CD4-positive, alpha-beta memory T cell (primary cell): ENCODE data around the gene PUSL1. TPM values are rescaled to one million over a fixed set of nuclear protein-coding genes. Genes with fewer than 3 reads are reported as not detected.
A peak's percentile ranks its signal among the peaks of the same experiment; 100 is the strongest.

Experiments
- CTCF ChIA-PET: fragments of 350-600 bp; sonication (Branson Sonifier 250); formaldehyde crosslinking; loops from one replicate; lab custom pipeline; 2021; ENCODE audit warnings: inconsistent platforms; ENCODE audit not compliant: partially characterized antibody; lab: Charles Lee
- POLR2A ChIA-PET: fragments of 350-600 bp; sonication (Branson Sonifier 250); formaldehyde crosslinking; loops from one replicate; lab custom pipeline; 2021; ENCODE audit not compliant: partially characterized antibody; lab: Charles Lee
- DNase-seq, 5 donors: peaks; one replicate each; pipeline versions ENCODE4 v3.0.0 to v3.0.0-alpha.2; 2020 to 2022; ENCODE audit warnings: mixed read lengths in 1 of 5
- H3K27ac ChIP-seq: one replicate; pipeline ENCODE4 v1.7.0; 2013; ENCODE audit warnings: low read depth, low read length
- H3K27me3 ChIP-seq: 2 replicates; pipeline ENCODE4 v1.7.0; 2013; ENCODE audit warnings: mild to moderate bottlenecking, low read length, moderate library complexity; ENCODE audit not compliant: insufficient read depth
- H3K36me3 ChIP-seq: 2 replicates; pipeline ENCODE4 v1.7.0; 2013; ENCODE audit warnings: mild to moderate bottlenecking, low read length, moderate library complexity; ENCODE audit not compliant: insufficient read depth
- H3K4me1 ChIP-seq: 2 replicates; pipeline ENCODE4 v1.7.0; 2013; ENCODE audit warnings: mild to moderate bottlenecking, low read length, moderate library complexity; ENCODE audit not compliant: insufficient read depth
- H3K4me3 ChIP-seq, 2 donors: one replicate each; pipeline ENCODE4 v1.7.0; 2013; ENCODE audit warnings: low read length in 2 of 2, mild to moderate bottlenecking in 1 of 2
- H3K9me3 ChIP-seq, 2 donors: one replicate each; pipeline ENCODE4 v1.7.0; 2013; ENCODE audit warnings: low read length in 2 of 2, control low read depth in 1 of 2; ENCODE audit not compliant: control insufficient read depth in 1 of 2
- H3K27ac Mint-ChIP-seq, 7 donors: one replicate each; pipeline ENCODE4 v1.8.0; 2020 to 2021; ENCODE audit warnings: mixed read lengths in 7 of 7, mild to moderate bottlenecking in 6 of 7, inconsistent platforms in 3 of 7, moderate library complexity in 3 of 7
- H3K27me3 Mint-ChIP-seq, 2 donors: one replicate each; pipeline ENCODE4 v1.8.0; 2020 to 2021; ENCODE audit warnings: mixed read lengths in 2 of 2
- H3K36me3 Mint-ChIP-seq, 2 donors: one replicate each; pipeline ENCODE4 v1.8.0; 2020 to 2021; ENCODE audit warnings: mixed read lengths in 2 of 2, inconsistent platforms in 1 of 2, mild to moderate bottlenecking in 1 of 2
- H3K4me1 Mint-ChIP-seq, 4 donors: one replicate each; pipeline ENCODE4 v1.8.0; 2020 to 2021; ENCODE audit warnings: mixed read lengths in 4 of 4, mild to moderate bottlenecking in 1 of 4
- H3K4me3 Mint-ChIP-seq, 8 donors: one replicate each; pipeline ENCODE4 v1.8.0; 2020 to 2021; ENCODE audit warnings: mixed read lengths in 8 of 8, mild to moderate bottlenecking in 7 of 8, moderate library complexity in 6 of 8, inconsistent platforms in 3 of 8
- H3K9me3 Mint-ChIP-seq, 8 donors: one replicate each; pipeline ENCODE4 v1.8.0; 2020 to 2021; ENCODE audit warnings: mixed read lengths in 8 of 8, mild to moderate bottlenecking in 5 of 8, inconsistent platforms in 3 of 8, moderate library complexity in 1 of 8
- intact Hi-C: fragments of 100-400 bp; cut with micrococcal nuclease; formaldehyde crosslinking; loops from one replicate; pipeline ENCODE4 v1.15.1; 2023
- polyA plus RNA-seq, 2 donors: library from polyadenylated mRNA; unstranded; fragments of 300-500 nt; fragmentation: Illumina TruSeq; gene quantifications; one replicate each; pipeline ENCODE4 v1.2.3, GENCODE V29; 2021
- total RNA-seq, 2 experiments: library from RNA; stranded (reverse); gene quantifications; one replicate each; pipeline ENCODE4 v1.2.3, GENCODE V29; 2021

The PUSL1 gene
- total and polyA plus RNA-seq, 4 experiments from 2014 or later = 15.4 to 27.9 (median 20.4) TPM

DNA sequence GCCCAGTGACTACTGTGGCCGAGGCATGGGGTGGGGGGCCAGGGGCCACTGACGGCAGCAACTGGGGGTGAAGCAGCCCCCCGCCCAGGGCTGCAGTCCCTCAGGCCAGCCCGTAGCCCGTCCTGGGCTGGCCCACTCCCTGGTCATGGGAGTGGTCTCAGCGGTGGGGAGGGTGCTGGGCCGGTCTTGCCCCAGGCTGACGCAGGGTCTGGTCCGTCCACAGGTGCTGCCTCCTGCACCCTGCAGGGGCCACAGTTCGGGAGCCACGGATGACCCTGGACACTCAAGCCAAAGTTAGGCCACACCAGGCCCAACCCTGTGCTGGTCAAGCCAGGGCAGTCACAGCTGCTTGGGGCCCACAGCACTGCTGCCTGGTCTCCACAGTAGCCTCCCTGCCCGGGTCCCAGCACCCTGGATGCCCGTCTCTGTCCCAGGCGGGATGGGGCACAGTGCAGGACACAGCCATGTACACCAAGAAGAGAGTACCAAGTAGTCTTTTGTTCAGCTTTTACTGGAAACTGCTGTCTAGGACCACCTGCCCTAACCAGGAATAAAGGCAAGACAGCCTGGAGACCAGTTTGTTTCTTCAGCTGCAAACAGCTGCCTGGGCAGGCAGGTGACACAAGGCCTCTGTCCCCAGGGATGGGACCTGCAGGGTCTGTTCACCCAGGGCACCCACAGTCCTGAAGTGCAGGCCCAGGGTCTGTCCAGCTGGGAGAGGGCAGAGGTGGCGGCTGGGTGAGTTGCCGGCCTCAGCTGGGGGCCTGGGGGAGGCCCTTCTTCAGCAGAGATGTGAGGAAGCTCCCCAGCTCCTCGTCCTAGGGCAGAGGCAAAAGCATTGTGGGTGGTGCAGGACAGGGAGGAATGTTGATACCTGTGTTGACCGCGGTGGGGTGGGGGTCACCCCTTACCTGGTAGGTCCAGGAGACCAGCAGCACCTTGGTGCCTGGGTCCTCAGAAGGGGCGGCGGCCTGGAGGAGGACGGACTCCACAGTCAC, 3.0 kb downstream of the PUSL1 start:
- Mint-ChIP-seq H3K4me3 (no peak overlapping the region), H3K4me1 (peaks cover 7 to 17% (median 13%) of the 10 kb centered on the region in 4 donors), H3K36me3 (peaks cover 0 to 23% of the 10 kb centered on the region in 2 donors), H3K27me3 (no peaks in the 10 kb centered on the region), H3K9me3 (no peaks in the 10 kb centered on the region), H3K27ac (peak overlapping the region in 1 of 7 donors; percentile 68)
- H3K27ac ChIP-seq = no peak overlapping the region
- ChIA-PET CTCF (no interaction called here), POLR2A (interaction anchor here (1.2 to 3.4 kb wide), 2 partner anchors 14 to 23 kb away, joined by 3 to 14 read pairs; no protein-coding TSS in a partner anchor)
- H3K27me3 ChIP-seq = no peaks in the 10 kb centered on the region
- no peaks in the 10 kb centered on the region for H3K9me3 ChIP-seq
- peaks cover 31% of the 10 kb centered on the region for H3K36me3 ChIP-seq
- intact Hi-C loops = no loop called here
- DNase-seq = no peak
- peaks cover 16% of the 10 kb centered on the region for H3K4me1 ChIP-seq
- H3K4me3 ChIP-seq = no peak overlapping the region

GRCh38 chr1:1312450-1313314, 4.3 kb downstream of the PUSL1 start:
- Mint-ChIP-seq H3K36me3 (peaks cover 3 to 23% of the 10 kb centered on the region in 2 donors), H3K27ac (peak overlapping the region in 1 of 7 donors; percentile 65), H3K4me3 (no peak overlapping the region), H3K4me1 (peaks cover 1 to 8% (median 5%) of the 10 kb centered on the region in 4 donors), H3K27me3 (no peaks in the 10 kb centered on the region), H3K9me3 (no peaks in the 10 kb centered on the region)
- H3K9me3 ChIP-seq = no peaks in the 10 kb centered on the region
- no peak overlapping the region for H3K4me3 ChIP-seq
- ChIA-PET CTCF (no interaction called here), POLR2A (interaction anchor here (1.3 kb wide), 1 partner anchor 11 kb away, joined by 4 read pairs; no protein-coding TSS in a partner anchor)
- no peak overlapping the region for H3K27ac ChIP-seq
- peaks cover 7% of the 10 kb centered on the region for H3K4me1 ChIP-seq
- no peaks in the 10 kb centered on the region for H3K27me3 ChIP-seq
- peaks cover 35% of the 10 kb centered on the region for H3K36me3 ChIP-seq
- no peak for DNase-seq
- intact Hi-C loops = no loop called here

GRCh38 chr1:1313500-1314236, 5.3 kb downstream of the PUSL1 start:
- intact Hi-C loops = no loop called here
- peaks cover 3 to 22% of the 10 kb centered on the region in 2 donors for H3K36me3 Mint-ChIP-seq
- H3K4me1 ChIP-seq = peaks cover 7% of the 10 kb centered on the region
- no peaks in the 10 kb centered on the region for H3K9me3 Mint-ChIP-seq
- no peak overlapping the region for H3K4me3 ChIP-seq
- H3K27me3 ChIP-seq = no peaks in the 10 kb centered on the region
- H3K4me1 Mint-ChIP-seq = peaks cover under 1 to 8% (median 2%) of the 10 kb centered on the region in 4 donors
- POLR2A ChIA-PET = interaction anchor here (1.3 kb wide), 1 partner anchor 10 kb away, joined by 4 read pairs; no protein-coding TSS in a partner anchor
- no peaks in the 10 kb centered on the region for H3K9me3 ChIP-seq
- peak overlapping the region in 2 of 7 donors; percentile 43 to 70 for H3K27ac Mint-ChIP-seq
- DNase-seq = no peak
- peaks cover 35% of the 10 kb centered on the region for H3K36me3 ChIP-seq
- H3K27ac ChIP-seq = no peak overlapping the region
- no peaks in the 10 kb centered on the region for H3K27me3 Mint-ChIP-seq
- peak overlapping the region in 1 of 8 donors; percentile 42 for H3K4me3 Mint-ChIP-seq
- CTCF ChIA-PET = no interaction called here

DNA sequence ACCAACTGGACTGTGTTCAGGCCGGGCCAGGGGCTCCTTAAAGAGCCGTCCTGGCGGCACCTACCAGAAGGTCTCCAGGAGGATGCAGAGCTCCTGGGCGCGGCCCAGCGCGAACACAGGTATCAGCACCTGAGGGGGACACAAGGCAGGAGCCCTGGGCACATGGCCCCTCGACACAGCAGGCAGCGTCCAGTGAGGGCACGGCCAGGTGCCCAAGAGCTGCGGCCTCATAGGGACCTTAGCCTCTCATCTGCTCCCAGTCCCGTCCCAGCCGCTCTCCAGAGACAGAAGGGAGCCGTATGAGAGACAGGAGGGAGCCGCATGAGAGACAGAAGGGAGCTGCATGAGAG, 5.8 kb downstream of the PUSL1 start:
- no peak overlapping the region for H3K27ac Mint-ChIP-seq
- peaks cover 39% of the 10 kb centered on the region for H3K36me3 ChIP-seq
- intact Hi-C loops = no loop called here
- H3K36me3 Mint-ChIP-seq = peaks cover 3 to 24% of the 10 kb centered on the region in 2 donors
- peaks cover 6% of the 10 kb centered on the region for H3K4me1 ChIP-seq
- no peak overlapping the region for H3K27ac ChIP-seq
- no peak for DNase-seq
- ChIA-PET POLR2A (no interaction called here), CTCF (no interaction called here)
- H3K9me3 Mint-ChIP-seq = no peaks in the 10 kb centered on the region
- no peak overlapping the region for H3K4me3 ChIP-seq
- H3K9me3 ChIP-seq = no peaks in the 10 kb centered on the region
- H3K27me3 Mint-ChIP-seq = no peaks in the 10 kb centered on the region
- no peak overlapping the region for H3K4me3 Mint-ChIP-seq
- H3K27me3 ChIP-seq = no peaks in the 10 kb centered on the region
- peaks cover 0 to 8% (median 2%) of the 10 kb centered on the region in 4 donors for H3K4me1 Mint-ChIP-seq

DNA sequence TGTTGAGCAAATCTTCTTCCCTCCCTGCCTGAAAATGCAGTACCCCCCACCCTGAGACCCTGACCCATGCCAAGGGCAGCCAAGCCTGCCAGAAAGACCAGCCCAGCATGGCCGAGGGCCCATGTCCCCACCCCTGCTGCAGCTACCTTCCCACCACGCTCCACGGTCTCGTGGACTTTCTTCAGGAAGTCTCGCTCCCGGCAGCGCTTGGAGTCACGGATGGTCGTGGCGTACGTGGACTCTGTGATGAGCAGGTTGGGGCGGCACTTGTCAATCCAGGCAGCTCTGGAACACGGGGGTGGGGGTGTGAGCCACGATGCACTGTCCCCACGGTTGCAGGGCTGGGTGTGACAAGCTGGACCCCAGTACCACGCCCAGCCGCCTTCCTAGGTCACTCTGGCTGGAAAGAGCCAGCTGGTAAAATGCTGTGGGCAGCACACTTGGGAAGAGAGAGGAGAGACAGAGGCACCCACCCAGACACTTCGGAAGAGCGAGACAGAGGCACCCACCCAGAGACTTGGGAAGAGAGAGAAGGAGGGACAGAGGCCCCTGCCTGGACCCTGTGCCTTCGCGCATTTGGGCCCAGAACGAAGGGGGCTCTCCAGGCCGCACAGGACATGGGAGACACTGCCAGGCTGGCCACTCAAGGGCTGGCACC, 6.4 kb downstream of the PUSL1 start:
- H3K4me3 ChIP-seq = no peak overlapping the region
- no peak overlapping the region for H3K27ac ChIP-seq
- intact Hi-C loops = no loop called here
- no peaks in the 10 kb centered on the region for H3K27me3 ChIP-seq
- Mint-ChIP-seq H3K9me3 (no peaks in the 10 kb centered on the region), H3K4me1 (peaks cover 0 to 8% (median 4%) of the 10 kb centered on the region in 4 donors), H3K36me3 (peaks cover 3 to 30% of the 10 kb centered on the region in 2 donors), H3K4me3 (no peak overlapping the region), H3K27me3 (no peaks in the 10 kb centered on the region), H3K27ac (peak overlapping the region in 1 of 7 donors; percentile 64)
- peaks cover 44% of the 10 kb centered on the region for H3K36me3 ChIP-seq
- no peak for DNase-seq
- CTCF ChIA-PET = no interaction called here
- H3K4me1 ChIP-seq = no peaks in the 10 kb centered on the region
- POLR2A ChIA-PET = no interaction called here
- H3K9me3 ChIP-seq = no peaks in the 10 kb centered on the region

GRCh38 chr1:1315435-1315954, 7.1 kb downstream of the PUSL1 start:
- Mint-ChIP-seq H3K27ac (no peak overlapping the region), H3K4me1 (peaks cover 1 to 13% (median 6%) of the 10 kb centered on the region in 4 donors), H3K4me3 (no peak overlapping the region), H3K36me3 (peaks cover 3 to 33% of the 10 kb centered on the region in 2 donors), H3K9me3 (no peaks in the 10 kb centered on the region), H3K27me3 (no peaks in the 10 kb centered on the region)
- DNase-seq = no peak
- CTCF ChIA-PET = no interaction called here
- POLR2A ChIA-PET = no interaction called here
- H3K36me3 ChIP-seq = peaks cover 44% of the 10 kb centered on the region
- H3K27ac ChIP-seq = no peak overlapping the region
- H3K4me3 ChIP-seq = no peak overlapping the region
- intact Hi-C loops = no loop called here
- H3K9me3 ChIP-seq = no peaks in the 10 kb centered on the region
- no peaks in the 10 kb centered on the region for H3K4me1 ChIP-seq
- H3K27me3 ChIP-seq = no peaks in the 10 kb centered on the region
